DOHH2 (cell line): ENCODE measurements around the gene ZNF273.
"Not testable (repeated sequence)": the region's sequence is repeated elsewhere in the genome, so short reads cannot be mapped to it uniquely, and the experiment has no call there.

ENCODE experiments used
- H3F3A ChIP-seq: fragments of 200-600 bp; sonication (generic), shearing (Covaris generic); 2 replicates; pipeline ENCODE4 v1.6.0; 2016; ENCODE audit warnings: antibody characterized with exemption, mild to moderate bottlenecking; ENCODE audit not compliant: control insufficient read depth, insufficient read depth
- H3K27ac ChIP-seq: fragments of 200-600 bp; sonication (generic); 2 replicates; pipeline ENCODE4 v1.5.1; 2014; ENCODE audit warnings: low read depth, mild to moderate bottlenecking, low read length, moderate library complexity
- H3K27me3 ChIP-seq: fragments of 200-600 bp; sonication (generic); 2 replicates; pipeline ENCODE4 v1.6.1; 2014; ENCODE audit warnings: mild to moderate bottlenecking, low read length, mixed read lengths; ENCODE audit not compliant: control insufficient read depth
- H3K36me3 ChIP-seq: fragments of 200-600 bp; sonication (generic); 2 replicates; pipeline ENCODE4 v1.6.1; 2014; ENCODE audit warnings: mild to moderate bottlenecking, low read length, moderate library complexity, mixed read lengths; ENCODE audit not compliant: control insufficient read depth
- H3K4me1 ChIP-seq: fragments of 200-600 bp; sonication (generic); 2 replicates; pipeline ENCODE4 v1.6.1; 2014; ENCODE audit warnings: mild to moderate bottlenecking, low read length, mixed read lengths; ENCODE audit not compliant: control insufficient read depth
- H3K4me2 ChIP-seq: fragments of 200-600 bp; sonication (generic); 2 replicates; pipeline ENCODE4 v1.6.0; 2014; ENCODE audit warnings: mild to moderate bottlenecking, low read length, moderate library complexity
- H3K4me3 ChIP-seq: fragments of 200-600 bp; sonication (generic); 2 replicates; pipeline ENCODE4 v1.5.1; 2014; ENCODE audit warnings: mild to moderate bottlenecking, low read length, mixed read lengths
- H3K79me2 ChIP-seq: fragments of 200-600 bp; sonication (generic); 2 replicates; pipeline ENCODE4 v1.6.1; 2014; ENCODE audit warnings: mild to moderate bottlenecking, low read length, mixed read lengths; ENCODE audit not compliant: control insufficient read depth
- H3K9me2 ChIP-seq: fragments of 200-600 bp; sonication (generic); replicated peaks from 2 replicates; pipeline ENCODE4 v1.6.1; 2014; ENCODE audit warnings: mild to moderate bottlenecking, low read length, mixed read lengths; ENCODE audit not compliant: control insufficient read depth
- H3K9me3 ChIP-seq: fragments of 200-600 bp; sonication (generic); 2 replicates; pipeline ENCODE4 v1.6.1; 2014; ENCODE audit warnings: antibody characterized with exemption, low read length, mixed read lengths; ENCODE audit not compliant: control insufficient read depth, insufficient read depth
- H4K20me1 ChIP-seq: fragments of 200-600 bp; sonication (generic); 2 replicates; pipeline ENCODE4 v1.6.0; 2014; ENCODE audit warnings: low read depth, mild to moderate bottlenecking, antibody characterized with exemption, low read length, moderate library complexity; ENCODE audit not compliant: control insufficient read depth, insufficient read depth
- CTCF ChIP-seq: fragments of 200-600 bp; sonication (generic); IDR thresholded peaks from one replicate; pipeline ENCODE4 v1.5.1; 2014; ENCODE audit warnings: antibody characterized with exemption, mild to moderate bottlenecking, low read depth, low read length; ENCODE audit not compliant: poor library complexity, severe bottlenecking
- EZH2phosphoT487 ChIP-seq: fragments of 200-600 bp; sonication (generic); IDR thresholded peaks from 2 replicates; pipeline ENCODE4 v1.6.1; 2017; ENCODE audit warnings: borderline replicate concordance, mild to moderate bottlenecking, antibody characterized with exemption, low read length, moderate library complexity, mixed read lengths

Gene ZNF273

GRCh38 chr7:64945503-64946175 is 42.6 kb downstream of the ZNF273 start:
- peaks cover 3% of the 10 kb centered on the region for H3K27me3 ChIP-seq
- H3K9me2 ChIP-seq: no peaks in the 10 kb centered on the region
- no peaks in the 10 kb centered on the region for H3K9me3 ChIP-seq
- no peaks in the 10 kb centered on the region for H3K4me1 ChIP-seq
- no peaks in the 10 kb centered on the region for H4K20me1 ChIP-seq
- no peak overlapping the region for H3K27ac ChIP-seq
- H3F3A ChIP-seq: no peaks in the 10 kb centered on the region
- H3K4me3 ChIP-seq: no peak overlapping the region
- H3K79me2 ChIP-seq: no peaks in the 10 kb centered on the region
- TF ChIP-seq EZH2phosphoT487 (no peak), CTCF (no peak)
- no peak overlapping the region for H3K4me2 ChIP-seq
- H3K36me3 ChIP-seq: no peaks in the 10 kb centered on the region

GRCh38 chr7:64946772-64947171 is 43.7 kb downstream of the ZNF273 start:
- peak; percentile 60 for TF ChIP-seq CTCF
- no peak for TF ChIP-seq EZH2phosphoT487
- Histone ChIP-seq H3K4me3 (no peak overlapping the region), H3K4me2 (no peak overlapping the region)

GRCh38 chr7:64947252-64948000 is 44.4 kb downstream of the ZNF273 start:
- TF ChIP-seq EZH2phosphoT487: no peak
- TF ChIP-seq CTCF: no peak
- Histone ChIP-seq H3F3A (no peaks in the 10 kb centered on the region), H3K27me3 (peaks cover 3% of the 10 kb centered on the region), H3K9me2 (no peaks in the 10 kb centered on the region), H3K4me2 (peak overlapping the region; percentile 10; the same call in 1 of the 2 replicates), H3K4me1 (no peaks in the 10 kb centered on the region), H3K36me3 (no peaks in the 10 kb centered on the region), H4K20me1 (no peaks in the 10 kb centered on the region), H3K4me3 (no peak overlapping the region), H3K27ac (no peak overlapping the region), H3K79me2 (no peaks in the 10 kb centered on the region), H3K9me3 (no peaks in the 10 kb centered on the region)

More at GRCh38 chr7:64946772-64947171, 43.7 kb downstream of the ZNF273 start:
- H3K27ac ChIP-seq: no peak overlapping the region
- H3K36me3 ChIP-seq: no peaks in the 10 kb centered on the region
- no peaks in the 10 kb centered on the region for H3K4me1 ChIP-seq
- no peaks in the 10 kb centered on the region for H3K79me2 ChIP-seq
- H3K9me2 ChIP-seq: no peaks in the 10 kb centered on the region
- H3K9me3 ChIP-seq: no peaks in the 10 kb centered on the region
- no peaks in the 10 kb centered on the region for H3F3A ChIP-seq
- peaks cover 3% of the 10 kb centered on the region for H3K27me3 ChIP-seq
- H4K20me1 ChIP-seq: no peaks in the 10 kb centered on the region

- H3K4me3 ChIP-seq: not testable (repeated sequence)
These were observed 45.7 kb downstream of the ZNF273 start for GRCh38 chr7:64948774-64949173.

GRCh38 chr7:64950673-64951072 is 47.6 kb downstream of the ZNF273 start:
- H3K36me3 ChIP-seq, H3F3A ChIP-seq, H3K4me1 ChIP-seq, H3K9me2 ChIP-seq, H3K4me3 ChIP-seq, H3K79me2 ChIP-seq, H3K27me3 ChIP-seq, H3K27ac ChIP-seq, H3K4me2 ChIP-seq, H4K20me1 ChIP-seq, H3K9me3 ChIP-seq: not testable (repeated sequence)

More at GRCh38 chr7:64948774-64949173, 45.7 kb downstream of the ZNF273 start:
- H3K4me2 ChIP-seq, H3K36me3 ChIP-seq, H3K9me3 ChIP-seq, H3K27ac ChIP-seq, H3F3A ChIP-seq, H3K27me3 ChIP-seq, H3K4me1 ChIP-seq, H4K20me1 ChIP-seq, H3K9me2 ChIP-seq, H3K79me2 ChIP-seq: not testable (repeated sequence)
